ENCODE measurements around the gene RAMP3. TPM values are rescaled to one million over a fixed set of nuclear protein-coding genes. Genes with fewer than 3 reads are reported as not detected.

Gene RAMP3
- total RNA-seq, 1 donor from 2014 or later, result not detected

- Histone ChIP-seq H3K27me3 (ENCODE audit: insufficient read depth, low read length) (no peaks in the 10 kb centered on the region), H3K4me3 (ENCODE audit: insufficient read depth, low read depth, low read length) (no peak overlapping the region), H3K79me2 (ENCODE audit: insufficient read depth, low read length) (no peaks in the 10 kb centered on the region), H4K20me1 (ENCODE audit: insufficient read depth, low read length) (no peaks in the 10 kb centered on the region), H3K27ac (ENCODE audit: low read depth, low read length) (no peak overlapping the region), H2AFZ (ENCODE audit: low read depth, low read length) (no peak overlapping the region), H3K9ac (ENCODE audit: low read length) (no peak overlapping the region), H3K4me2 (ENCODE audit: low read length) (no peak overlapping the region), H3K9me3 (ENCODE audit: insufficient read depth, low read depth, low read length) (no peaks in the 10 kb centered on the region), H3K4me1 (ENCODE audit: insufficient read depth, low read length) (no peaks in the 10 kb centered on the region), H3K36me3 (ENCODE audit: insufficient read depth, low read length) (no peaks in the 10 kb centered on the region)
- TF ChIP-seq EZH2 (IDR thresholded peaks at IDR 0.05; ENCODE audit: insufficient read depth, low read length), result no peak
- TF ChIP-seq CTCF (IDR thresholded peaks at IDR 0.05; ENCODE audit: insufficient read depth, low read depth, low read length), result no peak
- Mint-ChIP-seq H3K9me3 (ENCODE audit: unreplicated experiment) (no peaks in the 10 kb centered on the region), H3K27me3 (ENCODE audit: low read depth, unreplicated experiment) (peaks cover 20% of the 10 kb centered on the region), H3K36me3 (ENCODE audit: low read depth, unreplicated experiment) (no peaks in the 10 kb centered on the region), H3K4me1 (ENCODE audit: low read depth, unreplicated experiment) (no peaks in the 10 kb centered on the region), H3K4me3 (ENCODE audit: unreplicated experiment) (peak overlapping the region; percentile 9), H3K27ac (ENCODE audit: unreplicated experiment) (no peak overlapping the region)
- FAIRE-seq (no peak), DNase-seq (ENCODE audit: low read depth) (no peak)
Observed at GRCh38 chr7:45122975-45123860, 34.4 kb upstream of the RAMP3 start.

GRCh38 chr7:45123913-45124710 lies 33.5 kb upstream of the RAMP3 start:
- Histone ChIP-seq H3K9ac (ENCODE audit: low read length) (no peak overlapping the region), H3K79me2 (ENCODE audit: insufficient read depth, low read length) (no peaks in the 10 kb centered on the region), H3K27me3 (ENCODE audit: insufficient read depth, low read length) (no peaks in the 10 kb centered on the region), H3K4me2 (ENCODE audit: low read length) (no peak overlapping the region), H3K4me1 (ENCODE audit: insufficient read depth, low read length) (no peaks in the 10 kb centered on the region), H3K36me3 (ENCODE audit: insufficient read depth, low read length) (no peaks in the 10 kb centered on the region), H3K9me3 (ENCODE audit: insufficient read depth, low read depth, low read length) (no peaks in the 10 kb centered on the region), H3K4me3 (ENCODE audit: insufficient read depth, low read depth, low read length) (no peak overlapping the region), H3K27ac (ENCODE audit: low read depth, low read length) (no peak overlapping the region), H4K20me1 (ENCODE audit: insufficient read depth, low read length) (no peaks in the 10 kb centered on the region), H2AFZ (ENCODE audit: low read depth, low read length) (no peak overlapping the region)
- TF ChIP-seq CTCF (IDR thresholded peaks at IDR 0.05; ENCODE audit: insufficient read depth, low read depth, low read length) (no peak), EZH2 (IDR thresholded peaks at IDR 0.05; ENCODE audit: insufficient read depth, low read length) (no peak)
- DNase-seq (ENCODE audit: low read depth) (no peak), FAIRE-seq (no peak)
- Mint-ChIP-seq H3K36me3 (ENCODE audit: low read depth, unreplicated experiment) (no peaks in the 10 kb centered on the region), H3K4me3 (ENCODE audit: unreplicated experiment) (no peak overlapping the region), H3K9me3 (ENCODE audit: unreplicated experiment) (no peaks in the 10 kb centered on the region), H3K27me3 (ENCODE audit: low read depth, unreplicated experiment) (peaks cover 16% of the 10 kb centered on the region), H3K4me1 (ENCODE audit: low read depth, unreplicated experiment) (no peaks in the 10 kb centered on the region), H3K27ac (ENCODE audit: unreplicated experiment) (no peak overlapping the region)

All from astrocyte (in vitro differentiated cells and primary cell).